ENCODE results near the gene FAH.

- no peak for TF ChIP-seq CTCF (conservative IDR thresholded peaks at IDR 0.05)
- no peak for TF ChIP-seq ZFX (IDR thresholded peaks at IDR 0.05)
Observed at GRCh38 chr15:80191198-80191597, 38.4 kb downstream of the FAH start.

All from C4-2B (cell line).